SU-DHL-6 (cell line): Measurements from ENCODE around the gene PXYLP1.

ENCODE experiments used
- H2AFZ ChIP-seq: fragments of 200-600 bp; sonication (generic); 2 replicates; pipeline ENCODE4 v1.6.1; 2014; ENCODE audit warnings: low read depth, mild to moderate bottlenecking, moderate library complexity, mixed read lengths, antibody characterized with exemption, low read length; ENCODE audit not compliant: severe bottlenecking
- H3F3A ChIP-seq: fragments of 200-600 bp; shearing (Covaris generic); 2 replicates; pipeline ENCODE4 v1.6.0; 2016; ENCODE audit warnings: antibody characterized with exemption, mild to moderate bottlenecking; ENCODE audit not compliant: insufficient read depth
- H3K27ac ChIP-seq: fragments of 200-600 bp; sonication (generic); 2 replicates; pipeline ENCODE4 v1.5.1; 2016; ENCODE audit warnings: low read depth, mild to moderate bottlenecking, low read length, moderate library complexity, mixed read lengths
- H3K27me3 ChIP-seq: fragments of 200-600 bp; sonication (generic), shearing (Covaris generic); 2 replicates; pipeline ENCODE4 v1.6.0; 2014; ENCODE audit warnings: mild to moderate bottlenecking, low read length
- H3K36me3 ChIP-seq: fragments of 200-600 bp; sonication (generic); 2 replicates; pipeline ENCODE4 v1.6.1; 2014; ENCODE audit warnings: mild to moderate bottlenecking, low read length, mixed read lengths
- H3K4me2 ChIP-seq: fragments of 300-600, 200-600 bp; shearing (Covaris generic), sonication (generic); 2 replicates; pipeline ENCODE4 v1.6.0; 2014; ENCODE audit warnings: low read length, low read depth, mild to moderate bottlenecking; ENCODE audit not compliant: poor library complexity, severe bottlenecking
- H3K4me3 ChIP-seq: fragments of 200-600 bp; sonication (generic); 2 replicates; pipeline ENCODE4 v1.5.1; 2014; ENCODE audit warnings: antibody characterized with exemption, low read length, mild to moderate bottlenecking, mixed read lengths; ENCODE audit not compliant: insufficient read depth, poor library complexity, severe bottlenecking
- H3K79me2 ChIP-seq: fragments of 200-600 bp; sonication (generic); 2 replicates; pipeline ENCODE4 v1.6.1; 2014; ENCODE audit warnings: mild to moderate bottlenecking, low read length, moderate library complexity; ENCODE audit not compliant: insufficient read depth
- H3K9ac ChIP-seq: fragments of 200-600 bp; sonication (generic); 2 replicates; pipeline ENCODE4 v1.7.0; 2014; ENCODE audit warnings: mild to moderate bottlenecking, low read length
- H3K9me2 ChIP-seq: fragments of 200-600 bp; sonication (generic); replicated peaks from 2 replicates; pipeline ENCODE4 v1.6.1; 2014; ENCODE audit warnings: low read length; ENCODE audit not compliant: insufficient read depth
- H3K9me3 ChIP-seq: fragments of 200-600 bp; sonication (generic); 2 replicates; pipeline ENCODE4 v1.6.1; 2014; ENCODE audit warnings: low read length, mixed read lengths; ENCODE audit not compliant: insufficient read depth
- H4K20me1 ChIP-seq: fragments of 200-600 bp; sonication (generic); 2 replicates; pipeline ENCODE4 v1.6.1; 2014; ENCODE audit warnings: low read depth, mild to moderate bottlenecking, antibody characterized with exemption, low read length, moderate library complexity, mixed read lengths
- CTCF ChIP-seq: fragments of 200-600 bp; sonication (generic); IDR thresholded peaks from one replicate; pipeline ENCODE4 v1.5.1; 2017; ENCODE audit warnings: antibody characterized with exemption, mild to moderate bottlenecking, low read length, moderate library complexity; ENCODE audit not compliant: insufficient read depth, poor library complexity, severe bottlenecking
- EZH2phosphoT487 ChIP-seq: fragments of 200-600 bp; sonication (generic), shearing (Covaris generic); conservative IDR thresholded peaks from 2 replicates; pipeline ENCODE4 v1.6.1; 2018; ENCODE audit warnings: mild to moderate bottlenecking, antibody characterized with exemption, low read length, moderate library complexity, mixed read lengths

PXYLP1 gene

GRCh38 chr3:141242377-141243092 lies 10.9 kb downstream of the PXYLP1 start:
- TF ChIP-seq CTCF (no peak), EZH2phosphoT487 (no peak)
- no peaks in the 10 kb centered on the region for H3F3A ChIP-seq
- no peaks in the 10 kb centered on the region for H3K9me3 ChIP-seq
- no peak overlapping the region for H3K9ac ChIP-seq
- no peak overlapping the region for H2AFZ ChIP-seq
- no peaks in the 10 kb centered on the region for H3K36me3 ChIP-seq
- no peaks in the 10 kb centered on the region for H3K9me2 ChIP-seq
- H3K79me2 ChIP-seq, result no peaks in the 10 kb centered on the region
- H4K20me1 ChIP-seq, result no peaks in the 10 kb centered on the region
- H3K4me2 ChIP-seq, result no peak overlapping the region
- H3K27me3 ChIP-seq, result no peaks in the 10 kb centered on the region
- no peak overlapping the region for H3K27ac ChIP-seq
- no peak overlapping the region for H3K4me3 ChIP-seq

- H4K20me1 ChIP-seq, result no peaks in the 10 kb centered on the region
- H3K9me3 ChIP-seq, result no peaks in the 10 kb centered on the region
- no peaks in the 10 kb centered on the region for H3K27me3 ChIP-seq
- no peak overlapping the region for H3K4me2 ChIP-seq
- no peak overlapping the region for H3K4me3 ChIP-seq
- no peak overlapping the region for H3K9ac ChIP-seq
- H3K79me2 ChIP-seq, result no peaks in the 10 kb centered on the region
- no peaks in the 10 kb centered on the region for H3K36me3 ChIP-seq
- H3K27ac ChIP-seq, result no peak overlapping the region
- no peak for TF ChIP-seq EZH2phosphoT487
- no peak for TF ChIP-seq CTCF
- no peaks in the 10 kb centered on the region for H3F3A ChIP-seq
- no peaks in the 10 kb centered on the region for H3K9me2 ChIP-seq
- H2AFZ ChIP-seq, result no peak overlapping the region
Observed at GRCh38 chr3:141243271-141243707, 11.7 kb downstream of the PXYLP1 start.

- no peak for TF ChIP-seq EZH2phosphoT487
- no peak for TF ChIP-seq CTCF
- Histone ChIP-seq H3K27ac (no peak overlapping the region), H3K9me2 (no peaks in the 10 kb centered on the region), H3K27me3 (no peaks in the 10 kb centered on the region), H2AFZ (no peak overlapping the region), H4K20me1 (no peaks in the 10 kb centered on the region), H3K4me2 (no peak overlapping the region), H3K79me2 (no peaks in the 10 kb centered on the region), H3K9me3 (no peaks in the 10 kb centered on the region), H3F3A (no peaks in the 10 kb centered on the region), H3K9ac (no peak overlapping the region), H3K36me3 (no peaks in the 10 kb centered on the region), H3K4me3 (no peak overlapping the region)
Observed at GRCh38 chr3:141246224-141246957, 14.8 kb downstream of the PXYLP1 start.
